GM19468 (cell line): ENCODE measurements around the gene PLN.

Experiments used
- ATAC-seq: cut with Tn5 transposase; IDR thresholded peaks from one replicate; pipeline ENCODE4 v1.9.1; 2021; ENCODE audit warnings: mild to moderate bottlenecking, moderate library complexity, moderate number of reproducible peaks; ENCODE audit not compliant: unreplicated experiment; ENCODE audit errors: extremely low read depth

PLN gene

GRCh38 chr6:118548136-118548535 is at the start of gene PLN:
Gene PLN, plus strand, starts transcription at chr6:118548296. Its CDS starts 10,626 bp downstream, at chr6:118558922.
- ATAC-seq, result no peak

GRCh38 chr6:118500130-118501015 is 47.7 kb upstream of the PLN start:
- ATAC-seq, result no peak

- no peak for ATAC-seq
These were observed 47.0 kb upstream of the PLN start for GRCh38 chr6:118501099-118501498.

GRCh38 chr6:118501765-118502164 is 46.3 kb upstream of the PLN start:
- no peak for ATAC-seq

- ATAC-seq, result no peak
These were observed 45.9 kb upstream of the PLN start for GRCh38 chr6:118502169-118502568.

GRCh38 chr6:118504611-118505010 is 43.5 kb upstream of the PLN start:
- no peak for ATAC-seq

- no peak for ATAC-seq
These were observed 42.4 kb upstream of the PLN start for GRCh38 chr6:118505656-118506055.

GRCh38 chr6:118506071-118506638 is 41.9 kb upstream of the PLN start:
- ATAC-seq, result no peak

GRCh38 chr6:118507636-118508035 is 40.5 kb upstream of the PLN start:
- ATAC-seq, result no peak

- no peak for ATAC-seq
These were observed 39.0 kb upstream of the PLN start for GRCh38 chr6:118509009-118509617.

GRCh38 chr6:118511930-118512715 is 36.0 kb upstream of the PLN start:
- ATAC-seq, result no peak

- no peak for ATAC-seq
These were observed 33.4 kb upstream of the PLN start for GRCh38 chr6:118514689-118515088.

- ATAC-seq, result no peak
These were observed 25.7 kb upstream of the PLN start for GRCh38 chr6:118522422-118522821.

- no peak for ATAC-seq
These were observed 24.9 kb upstream of the PLN start for GRCh38 chr6:118523216-118523615.

- no peak for ATAC-seq
These were observed 23.4 kb upstream of the PLN start for GRCh38 chr6:118524686-118525085.

- no peak for ATAC-seq
These were observed 21.9 kb upstream of the PLN start for GRCh38 chr6:118525913-118526780.

- ATAC-seq, result no peak
These were observed 20.0 kb upstream of the PLN start for GRCh38 chr6:118528129-118528528.

GRCh38 chr6:118529756-118530155 is 18.3 kb upstream of the PLN start:
- ATAC-seq, result no peak

GRCh38 chr6:118530942-118531341 is 17.2 kb upstream of the PLN start:
- no peak for ATAC-seq
